ENCODE results near the gene KBTBD12. TPM values are rescaled to one million over a fixed set of nuclear protein-coding genes. Genes with fewer than 3 reads are reported as not detected.
"Not testable (repeated sequence)": the region's sequence is repeated elsewhere in the genome, so short reads cannot be mapped to it uniquely, and the experiment has no call there.

Gene KBTBD12
- total RNA-seq, 1 experiment from 2014 or later = not detected

DNA sequence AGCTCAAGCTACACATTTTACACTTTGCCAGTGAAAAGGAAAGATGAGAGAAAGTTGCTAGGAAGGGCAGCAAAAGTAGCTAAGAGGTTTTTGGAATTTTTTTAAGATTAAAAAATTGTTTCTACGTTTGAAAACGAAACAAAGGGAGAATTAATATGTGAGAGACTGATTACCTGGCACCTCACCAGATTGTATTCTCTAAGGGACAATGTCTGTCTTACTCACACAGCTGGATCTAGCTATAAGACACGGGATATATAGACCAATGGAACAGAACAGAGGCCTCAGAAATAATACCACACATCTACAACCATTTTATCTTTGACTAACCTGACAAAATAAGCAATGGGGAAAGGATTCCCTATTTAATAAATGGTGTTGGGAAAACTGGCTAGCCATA is 9.5 kb upstream of the KBTBD12 start:
- intact Hi-C loops (cut with micrococcal nuclease) = no loop called here

DNA sequence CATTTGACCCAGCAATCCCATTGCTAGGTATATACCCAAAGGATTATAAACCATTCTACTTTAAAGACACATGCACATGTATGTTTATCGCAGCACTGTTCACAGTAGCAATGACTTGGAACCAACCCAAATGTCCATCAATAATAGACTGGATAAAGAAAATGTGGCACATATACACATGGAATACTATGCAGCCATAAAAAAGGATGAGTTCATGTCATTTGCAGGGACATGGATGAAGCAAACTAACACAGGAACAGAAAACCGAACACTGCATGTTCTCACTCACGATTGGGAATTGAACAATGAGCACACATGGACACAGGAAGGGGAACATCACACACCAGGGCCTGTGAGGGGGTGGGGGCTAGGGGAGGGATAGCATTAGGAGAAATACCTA is 8.4 kb upstream of the KBTBD12 start:
- H3K79me2 ChIP-seq (ENCODE audit: insufficient read depth, low read length); BruUV-seq (replicated peaks); POLR2A ChIA-PET; CTCF ChIA-PET; H3K9me3 ChIP-seq (ENCODE audit: control insufficient read depth in 1 of 2, insufficient read depth in 1 of 2, low read depth in 1 of 2, low read length in 2 of 2); H3K4me2 ChIP-seq (ENCODE audit: low read length); H3K9me2 ChIP-seq (ENCODE audit: insufficient read depth); RAD21 ChIA-PET (ENCODE audit: low non-redundant PET in 1 of 2, low total read pairs in 2 of 2, uncharacterized antibody in 2 of 2, unreplicated experiment in 2 of 2); H3K27ac ChIP-seq (ENCODE audit: low read depth, low read length); H3K27me3 ChIP-seq (ENCODE audit: insufficient read depth, low read length); intact Hi-C loops (cut with micrococcal nuclease); H3K4me1 ChIP-seq (ENCODE audit: control insufficient read depth in 1 of 2, insufficient read depth in 2 of 2, low read length in 2 of 2); H2AFZ ChIP-seq (ENCODE audit: low read depth, low read length, poor library complexity, severe bottlenecking); H3K36me3 ChIP-seq (ENCODE audit: control insufficient read depth in 1 of 2, insufficient read depth in 2 of 2, low read length in 2 of 2); ATAC-seq; H4K20me1 ChIP-seq (ENCODE audit: insufficient read depth); H3K9ac ChIP-seq (ENCODE audit: low read length); H3K4me3 ChIP-seq (replicated peaks in 1 of 2; ENCODE audit: low read depth in 1 of 2, low read length in 2 of 2); DNase-seq (ENCODE audit: low read depth, low spot score): not testable (repeated sequence)

More for the DNA sequence above, 9.5 kb upstream of the KBTBD12 start:
- RAD21 ChIA-PET (ENCODE audit: low non-redundant PET in 1 of 2, low total read pairs in 2 of 2, uncharacterized antibody in 2 of 2, unreplicated experiment in 2 of 2) = no interaction called here
- POLR2A ChIA-PET = no interaction called here
- no peak for ATAC-seq
- no peak for TF ChIP-seq ZFX (IDR thresholded peaks at IDR 0.05)
- Histone ChIP-seq H2AFZ (ENCODE audit: low read depth, low read length, poor library complexity, severe bottlenecking) (no peak overlapping the region), H3K4me3 (replicated peaks in 1 of 2; ENCODE audit: low read depth in 1 of 2, low read length in 2 of 2) (no peak overlapping the region), H3K9me2 (ENCODE audit: insufficient read depth) (no peaks in the 10 kb centered on the region), H3K36me3 (ENCODE audit: control insufficient read depth in 1 of 2, insufficient read depth in 2 of 2, low read length in 2 of 2) (no peaks in the 10 kb centered on the region), H3K4me2 (ENCODE audit: low read length) (no peak overlapping the region), H3K27ac (ENCODE audit: low read depth, low read length) (no peak overlapping the region), H3K9me3 (ENCODE audit: control insufficient read depth in 1 of 2, insufficient read depth in 1 of 2, low read depth in 1 of 2, low read length in 2 of 2) (no peaks in the 10 kb centered on the region), H3K27me3 (ENCODE audit: insufficient read depth, low read length) (no peaks in the 10 kb centered on the region), H4K20me1 (ENCODE audit: insufficient read depth) (no peaks in the 10 kb centered on the region), H3K79me2 (ENCODE audit: insufficient read depth, low read length) (no peaks in the 10 kb centered on the region), H3K9ac (ENCODE audit: low read length) (no peak overlapping the region), H3K4me1 (ENCODE audit: control insufficient read depth in 1 of 2, insufficient read depth in 2 of 2, low read length in 2 of 2) (no peaks in the 10 kb centered on the region)
- CTCF ChIA-PET = no interaction called here
- BruUV-seq (replicated peaks) = no TSS peak
- DNase-seq (ENCODE audit: low read depth, low spot score) = no peak

DNA sequence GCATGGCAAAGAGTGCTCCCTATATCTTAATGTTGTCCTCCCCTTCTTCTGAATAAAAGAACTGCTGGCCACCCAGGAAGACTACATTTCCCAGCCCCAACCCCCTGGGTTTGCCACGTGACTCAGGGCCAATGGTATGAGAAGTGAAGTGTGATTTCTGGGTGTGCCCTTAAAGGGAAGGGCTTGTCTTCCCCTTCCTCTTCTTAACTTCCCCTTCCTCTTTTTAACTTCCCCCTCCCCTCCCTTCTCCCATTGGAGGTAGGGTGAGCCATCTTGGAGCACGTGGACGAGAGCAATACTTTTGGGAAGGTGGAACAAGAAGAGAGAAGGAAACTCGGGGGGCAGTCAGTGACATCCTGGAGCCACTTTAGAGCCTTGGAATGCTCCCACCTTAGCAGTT is 6.8 kb upstream of the KBTBD12 start:
- Histone ChIP-seq H3K9me3 (ENCODE audit: control insufficient read depth in 1 of 2, insufficient read depth in 1 of 2, low read depth in 1 of 2, low read length in 2 of 2) (no peaks in the 10 kb centered on the region), H3K36me3 (ENCODE audit: control insufficient read depth in 1 of 2, insufficient read depth in 2 of 2, low read length in 2 of 2) (no peaks in the 10 kb centered on the region), H3K4me2 (ENCODE audit: low read length) (no peak overlapping the region), H3K4me1 (ENCODE audit: control insufficient read depth in 1 of 2, insufficient read depth in 2 of 2, low read length in 2 of 2) (no peaks in the 10 kb centered on the region), H3K79me2 (ENCODE audit: insufficient read depth, low read length) (no peaks in the 10 kb centered on the region), H3K27ac (ENCODE audit: low read depth, low read length) (no peak overlapping the region), H3K9ac (ENCODE audit: low read length) (no peak overlapping the region), H3K4me3 (replicated peaks in 1 of 2; ENCODE audit: low read depth in 1 of 2, low read length in 2 of 2) (no peak overlapping the region), H2AFZ (ENCODE audit: low read depth, low read length, poor library complexity, severe bottlenecking) (no peak overlapping the region), H4K20me1 (ENCODE audit: insufficient read depth) (no peaks in the 10 kb centered on the region), H3K9me2 (ENCODE audit: insufficient read depth) (no peaks in the 10 kb centered on the region), H3K27me3 (ENCODE audit: insufficient read depth, low read length) (no peaks in the 10 kb centered on the region)
- ATAC-seq = no peak
- no peak for DNase-seq (ENCODE audit: low read depth, low spot score)
- BruUV-seq (replicated peaks) = no TSS peak
- POLR2A ChIA-PET = no interaction called here
- RAD21 ChIA-PET (ENCODE audit: low non-redundant PET in 1 of 2, low total read pairs in 2 of 2, uncharacterized antibody in 2 of 2, unreplicated experiment in 2 of 2) = no interaction called here
- intact Hi-C loops (cut with micrococcal nuclease) = no loop called here
- TF ChIP-seq YY1 (IDR thresholded peaks at IDR 0.05; ENCODE audit: extremely low read depth, insufficient replicate concordance, low read depth, low read length) (no peak), POLR2AphosphoS5 (IDR thresholded peaks at IDR 0.05; ENCODE audit: low read depth, low read length) (no peak), ZFX (IDR thresholded peaks at IDR 0.05) (no peak)
- TF ChIP-seq, protein P1, sequence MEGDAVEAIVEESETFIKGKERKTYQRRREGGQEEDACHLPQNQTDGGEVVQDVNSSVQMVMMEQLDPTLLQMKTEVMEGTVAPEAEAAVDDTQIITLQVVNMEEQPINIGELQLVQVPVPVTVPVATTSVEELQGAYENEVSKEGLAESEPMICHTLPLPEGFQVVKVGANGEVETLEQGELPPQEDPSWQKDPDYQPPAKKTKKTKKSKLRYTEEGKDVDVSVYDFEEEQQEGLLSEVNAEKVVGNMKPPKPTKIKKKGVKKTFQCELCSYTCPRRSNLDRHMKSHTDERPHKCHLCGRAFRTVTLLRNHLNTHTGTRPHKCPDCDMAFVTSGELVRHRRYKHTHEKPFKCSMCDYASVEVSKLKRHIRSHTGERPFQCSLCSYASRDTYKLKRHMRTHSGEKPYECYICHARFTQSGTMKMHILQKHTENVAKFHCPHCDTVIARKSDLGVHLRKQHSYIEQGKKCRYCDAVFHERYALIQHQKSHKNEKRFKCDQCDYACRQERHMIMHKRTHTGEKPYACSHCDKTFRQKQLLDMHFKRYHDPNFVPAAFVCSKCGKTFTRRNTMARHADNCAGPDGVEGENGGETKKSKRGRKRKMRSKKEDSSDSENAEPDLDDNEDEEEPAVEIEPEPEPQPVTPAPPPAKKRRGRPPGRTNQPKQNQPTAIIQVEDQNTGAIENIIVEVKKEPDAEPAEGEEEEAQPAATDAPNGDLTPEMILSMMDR (IDR thresholded peaks at IDR 0.05 in 2 of 3, conservative IDR thresholded peaks at IDR 0.05 in 1 of 3; ENCODE audit: borderline replicate concordance in 1 of 3, insufficient read depth in 1 of 3, low read depth in 2 of 3, low read length in 2 of 3) = no peak
- CTCF ChIA-PET = no interaction called here

All from HCT116 (cell line).